ENCODE results near the gene SH3BP1.
A peak's percentile ranks its signal among the peaks of the same experiment; 100 is the strongest.

Gene SH3BP1

DNA sequence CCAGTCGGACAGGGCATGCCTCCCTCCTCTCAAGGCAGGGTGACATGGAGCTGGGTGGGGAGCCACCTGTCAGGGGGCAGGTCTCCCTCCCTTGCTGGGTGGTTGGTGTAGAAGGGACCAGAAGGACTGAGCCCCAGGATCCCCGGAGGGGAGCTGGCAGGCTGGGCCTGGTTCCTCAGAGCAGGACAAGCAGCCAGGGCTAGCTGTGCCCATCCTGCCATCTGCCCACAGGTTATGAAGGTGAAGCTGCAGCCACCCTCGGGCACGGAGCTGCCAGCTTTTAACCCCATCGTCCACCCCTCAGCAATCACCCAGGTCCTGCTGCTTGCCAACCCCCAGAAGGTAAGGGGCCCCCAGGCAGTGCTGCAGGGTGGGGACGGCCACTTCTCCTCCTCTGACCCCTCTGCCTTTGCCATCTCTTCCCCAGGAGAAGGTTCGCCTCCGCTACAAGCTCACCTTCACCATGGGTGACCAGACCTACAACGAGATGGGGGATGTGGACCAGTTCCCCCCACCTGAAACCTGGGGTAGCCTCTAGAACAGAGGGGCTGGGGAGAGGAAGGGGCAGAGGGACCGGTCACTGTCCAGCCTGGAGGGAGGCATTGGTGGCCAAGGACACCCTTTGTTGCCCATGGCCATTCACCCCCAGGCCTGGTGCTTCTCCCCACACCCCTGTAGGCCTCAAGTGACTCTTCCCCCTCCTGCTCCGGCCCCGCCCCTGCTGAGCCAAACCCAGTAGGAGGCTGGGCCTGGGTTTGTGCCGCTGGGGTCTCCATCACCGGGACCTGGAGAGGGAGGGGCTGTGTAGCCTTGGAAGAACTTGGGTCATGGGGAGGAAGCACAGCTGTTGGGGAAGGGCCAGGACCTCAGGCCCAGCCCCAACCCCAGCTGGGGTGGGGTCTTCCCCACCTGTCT is 7.0 kb upstream of the SH3BP1 start:
- Histone ChIP-seq H3K4me3 (ENCODE audit: low read length) (peak overlapping the region; percentile 68), H4K20me1 (ENCODE audit: insufficient read depth, low read length) (no peaks in the 10 kb centered on the region), H3K36me3 (replicated peaks; ENCODE audit: low read depth, low read length) (peaks cover 14% of the 10 kb centered on the region), H3K4me1 (ENCODE audit: low read length) (peaks cover 74% of the 10 kb centered on the region), H3K4me2 (ENCODE audit: low read length) (peak overlapping the region; percentile 93), H3K9me3 (ENCODE audit: insufficient read depth, low read length) (no peaks in the 10 kb centered on the region), H2AFZ (ENCODE audit: low read depth, low read length) (no peak overlapping the region), H3K79me2 (ENCODE audit: low read length) (no peaks in the 10 kb centered on the region), H3K27me3 (ENCODE audit: low read depth, low read length) (no peaks in the 10 kb centered on the region), H3K9ac (ENCODE audit: low read length) (peak overlapping the region; percentile 88), H3K27ac (ENCODE audit: low read length) (peak overlapping the region; percentile 97)
- no peak for TF ChIP-seq EZH2phosphoT487 (IDR thresholded peaks at IDR 0.05; ENCODE audit: low read depth)
- TF ChIP-seq, protein P1, sequence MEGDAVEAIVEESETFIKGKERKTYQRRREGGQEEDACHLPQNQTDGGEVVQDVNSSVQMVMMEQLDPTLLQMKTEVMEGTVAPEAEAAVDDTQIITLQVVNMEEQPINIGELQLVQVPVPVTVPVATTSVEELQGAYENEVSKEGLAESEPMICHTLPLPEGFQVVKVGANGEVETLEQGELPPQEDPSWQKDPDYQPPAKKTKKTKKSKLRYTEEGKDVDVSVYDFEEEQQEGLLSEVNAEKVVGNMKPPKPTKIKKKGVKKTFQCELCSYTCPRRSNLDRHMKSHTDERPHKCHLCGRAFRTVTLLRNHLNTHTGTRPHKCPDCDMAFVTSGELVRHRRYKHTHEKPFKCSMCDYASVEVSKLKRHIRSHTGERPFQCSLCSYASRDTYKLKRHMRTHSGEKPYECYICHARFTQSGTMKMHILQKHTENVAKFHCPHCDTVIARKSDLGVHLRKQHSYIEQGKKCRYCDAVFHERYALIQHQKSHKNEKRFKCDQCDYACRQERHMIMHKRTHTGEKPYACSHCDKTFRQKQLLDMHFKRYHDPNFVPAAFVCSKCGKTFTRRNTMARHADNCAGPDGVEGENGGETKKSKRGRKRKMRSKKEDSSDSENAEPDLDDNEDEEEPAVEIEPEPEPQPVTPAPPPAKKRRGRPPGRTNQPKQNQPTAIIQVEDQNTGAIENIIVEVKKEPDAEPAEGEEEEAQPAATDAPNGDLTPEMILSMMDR (IDR thresholded peaks at IDR 0.05; ENCODE audit: low read depth, low read length) = no peak

DNA sequence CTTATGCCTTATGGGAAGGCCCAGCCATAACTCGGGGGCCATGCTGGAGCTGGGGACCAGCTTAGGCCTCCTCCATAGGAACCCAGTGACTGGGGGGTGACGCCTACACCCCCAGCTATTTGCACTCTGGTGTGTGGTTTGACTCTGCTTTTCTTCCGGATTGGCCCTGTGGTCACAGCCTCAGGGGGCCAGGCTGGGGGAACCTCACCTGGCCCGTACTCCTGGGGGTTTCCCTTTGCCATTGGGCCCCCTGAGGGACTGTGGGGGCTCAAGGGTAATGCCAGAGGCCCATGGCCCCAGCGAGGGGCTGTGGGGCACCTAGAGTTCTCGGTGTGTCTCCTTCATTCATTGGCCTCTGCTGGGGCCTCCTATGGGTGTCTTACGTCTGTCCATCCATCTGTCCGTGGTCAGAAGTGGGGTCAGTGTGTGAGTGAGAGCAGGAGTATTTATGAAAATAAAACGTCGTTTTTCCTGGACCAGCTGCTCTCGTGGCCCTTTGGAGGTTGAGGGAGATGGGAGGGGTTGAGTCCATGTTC is 6.3 kb upstream of the SH3BP1 start:
- Histone ChIP-seq H3K9ac (ENCODE audit: low read length) (peak overlapping the region; percentile 88), H3K4me2 (ENCODE audit: low read length) (peak overlapping the region; percentile 93), H3K27ac (ENCODE audit: low read length) (peak overlapping the region; percentile 97)

DNA sequence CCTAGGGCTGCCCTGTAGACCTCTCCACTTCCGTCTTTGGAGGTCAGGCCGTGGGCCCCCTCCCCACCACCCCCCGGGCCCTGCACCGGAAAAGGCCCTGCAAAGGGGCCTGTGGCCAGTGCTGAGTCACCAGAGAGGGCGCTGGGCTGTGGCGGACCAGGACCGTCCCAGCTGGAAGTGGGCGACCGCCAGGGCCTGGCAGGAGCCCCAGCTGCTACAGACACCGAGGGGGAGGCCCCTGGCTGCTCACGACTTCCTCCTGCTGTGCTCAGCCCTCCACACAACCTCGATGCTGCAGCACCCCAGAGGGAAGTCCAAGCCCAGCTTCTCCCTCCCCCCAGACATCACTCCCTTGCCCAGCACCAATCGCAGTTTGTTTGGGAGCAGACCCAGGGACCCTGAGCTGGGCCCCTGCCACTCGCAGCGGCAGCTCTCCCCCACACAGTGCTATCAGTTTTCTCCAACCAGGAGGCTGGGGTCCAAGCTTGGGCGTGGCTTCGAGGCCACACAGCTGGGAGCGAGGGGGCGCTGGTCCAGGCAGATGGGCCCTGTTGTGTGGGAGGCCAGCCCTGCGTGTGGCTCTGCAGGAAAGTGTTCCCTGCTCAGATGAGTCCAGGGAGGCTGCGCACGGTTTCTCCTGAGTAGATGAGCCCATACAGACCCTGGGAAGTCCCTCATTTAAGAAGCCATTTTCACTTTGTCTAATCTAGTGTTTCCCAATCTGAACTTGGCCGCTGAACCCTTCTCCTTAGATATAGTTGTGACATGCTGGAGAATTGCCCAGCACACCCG is 5.6 kb upstream of the SH3BP1 start:
- Histone ChIP-seq H3K4me1 (ENCODE audit: low read length) (peaks cover 73% of the 10 kb centered on the region), H3K4me2 (ENCODE audit: low read length) (peak overlapping the region; percentile 93), H3K9me3 (ENCODE audit: insufficient read depth, low read length) (no peaks in the 10 kb centered on the region), H3K4me3 (ENCODE audit: low read length) (peak overlapping the region; percentile 68), H3K27me3 (ENCODE audit: low read depth, low read length) (no peaks in the 10 kb centered on the region), H2AFZ (ENCODE audit: low read depth, low read length) (no peak overlapping the region; the same call in 1 of the 2 replicates), H3K27ac (ENCODE audit: low read length) (peak overlapping the region; percentile 97), H3K9ac (ENCODE audit: low read length) (peak overlapping the region; percentile 88), H4K20me1 (ENCODE audit: insufficient read depth, low read length) (no peaks in the 10 kb centered on the region), H3K36me3 (replicated peaks; ENCODE audit: low read depth, low read length) (peaks cover 11% of the 10 kb centered on the region), H3K79me2 (ENCODE audit: low read length) (no peaks in the 10 kb centered on the region)
- TF ChIP-seq EZH2phosphoT487 (IDR thresholded peaks at IDR 0.05; ENCODE audit: low read depth) = no peak
- TF ChIP-seq, protein P1 (IDR thresholded peaks at IDR 0.05; ENCODE audit: low read depth, low read length) = peak; percentile 22; the same call in 1 of the 2 replicates

More for the DNA sequence above, 6.3 kb upstream of the SH3BP1 start:
- peaks cover 71% of the 10 kb centered on the region for H3K4me1 ChIP-seq (ENCODE audit: low read length)
- no peaks in the 10 kb centered on the region for H3K27me3 ChIP-seq (ENCODE audit: low read depth, low read length)
- no peaks in the 10 kb centered on the region for H3K79me2 ChIP-seq (ENCODE audit: low read length)
- TF ChIP-seq, protein P1 (IDR thresholded peaks at IDR 0.05; ENCODE audit: low read depth, low read length) = no peak
- no peak for TF ChIP-seq EZH2phosphoT487 (IDR thresholded peaks at IDR 0.05; ENCODE audit: low read depth)
- peaks cover 12% of the 10 kb centered on the region for H3K36me3 ChIP-seq (replicated peaks; ENCODE audit: low read depth, low read length)
- no peaks in the 10 kb centered on the region for H3K9me3 ChIP-seq (ENCODE audit: insufficient read depth, low read length)
- H4K20me1 ChIP-seq (ENCODE audit: insufficient read depth, low read length) = no peaks in the 10 kb centered on the region
- no peak overlapping the region for H2AFZ ChIP-seq (ENCODE audit: low read depth, low read length)
- peak overlapping the region; percentile 68 for H3K4me3 ChIP-seq (ENCODE audit: low read length)
